ENCODE measurements around the gene ZSWIM3.

- TF ChIP-seq CTCF (IDR thresholded peaks at IDR 0.05; ENCODE audit: poor library complexity, severe bottlenecking) (no peak), EZH2 (IDR thresholded peaks at IDR 0.05; ENCODE audit: borderline replicate concordance, insufficient read depth, low read length, poor library complexity, severe bottlenecking) (no peak)
Measured at GRCh38 chr20:45813006-45813340, 44.4 kb upstream of the ZSWIM3 start.

All from neural cell (in vitro differentiated cells).